Heart right ventricle (tissue), 16 donors: ENCODE results near the gene PARP6. TPM values are rescaled to one million over a fixed set of nuclear protein-coding genes. Genes with fewer than 3 reads are reported as not detected.

ENCODE experiments used
- ATAC-seq, 8 donors: fragments of 200-7000 bp; cut with Tn5 transposase; one replicate each; pipeline ENCODE4 v1.9.1; 2020; ENCODE audit warnings: mild to moderate bottlenecking in 8 of 8, moderate library complexity in 8 of 8, moderate number of reproducible peaks in 1 of 8
- DNase-seq, 2 donors: peaks; one replicate each; pipeline ENCODE4 v3.0.0-alpha.2; 2020
- H3K27ac ChIP-seq, 10 donors: fragments of 200-600 bp; sonication (generic) in 2 of 10; one replicate each; pipeline versions ENCODE4 v1.5.0 to v1.8.0; 2020 to 2022; ENCODE audit warnings: mild to moderate bottlenecking in 3 of 10
- H3K27me3 ChIP-seq, 7 donors: fragments of 200-600 bp; one replicate each; pipeline ENCODE4 v1.8.0; 2021 to 2022; ENCODE audit warnings: mild to moderate bottlenecking in 2 of 7
- H3K36me3 ChIP-seq, 9 donors: fragments of 200-600 bp; sonication (generic) in 1 of 9; one replicate each; pipeline versions ENCODE4 v1.5.0 to v1.8.0; 2020 to 2022; ENCODE audit warnings: mild to moderate bottlenecking in 2 of 9
- H3K4me1 ChIP-seq, 9 donors: fragments of 200-600 bp; sonication (generic) in 1 of 9; one replicate each; pipeline versions ENCODE4 v1.5.0 to v1.8.0; 2020 to 2022; ENCODE audit warnings: mild to moderate bottlenecking in 4 of 9
- H3K4me3 ChIP-seq, 10 donors: fragments of 200-600 bp; sonication (generic) in 2 of 10; one replicate each; pipeline versions ENCODE4 v1.5.0 to v1.8.0; 2020 to 2022; ENCODE audit warnings: mild to moderate bottlenecking in 7 of 10, moderate library complexity in 2 of 10
- H3K9me3 ChIP-seq, 11 donors: fragments of 200-600 bp in 10 of 11; sonication (generic) in 2 of 11; one replicate each; pipeline versions ENCODE4 v1.5.0 to v1.8.0; 2013 to 2022; ENCODE audit warnings: mild to moderate bottlenecking in 2 of 11, control low read depth in 1 of 11, moderate library complexity in 1 of 11
- WGBS, 2 donors: extraction: QIAGEN DNeasy Blood & Tissue Kit; methylation state at CpG; one replicate each; pipeline ENCODE4 v1.1.7; 2013; ENCODE audit warnings: inconsistent platforms in 1 of 2; 5-methylcytosine and 5-hydroxymethylcytosine counted together
- intact Hi-C, 10 donors: fragments of 100-400 bp; cut with DNase I; formaldehyde crosslinking; loops; one replicate each; pipeline versions ENCODE4 v1.11.1 to v1.14.2; 2022
- polyA plus RNA-seq, 2 donors: library from polyadenylated mRNA; stranded (reverse); fragments of 200-250 nt; gene quantifications; one replicate each; pipeline ENCODE4 v1.2.3, GENCODE V29; 2013
- total RNA-seq, 10 donors: library from RNA; stranded (reverse); fragmentation: NEBNext Ultra II Directional in 3 of 10; extraction: Animal tissue kit (Norgen Biotek cat#: 25700) in 3 of 10; gene quantifications; one replicate each; pipeline versions ENCODE4 v1.2.1 to v1.2.4, GENCODE V29; 2021 to 2023
- TF ChIP-seq, protein P1 (sequence below), 9 donors: fragments of 200-600 bp; sonication (generic) in 2 of 9; IDR thresholded peaks; one replicate each; pipeline versions ENCODE4 v1.5.0 to v1.8.0; 2021 to 2022; ENCODE audit warnings: antibody characterized with exemption in 9 of 9, mild to moderate bottlenecking in 5 of 9, moderate library complexity in 1 of 9
- donor health status: Arrhythmogenic right ventricular cardiomyopathy.
- donor health status: ischemic (EF 13 %, LVEDD 7.1; RV severe dilation, severe dysfunction).
- donor health status: healthy with polysubstance abuse.
- donor health status: DM: no; HTN: yes; CAD: no.
- donor health status: DM: no; HTN: no; CAD: no.
- donor health status: ischemic (EF 25% LVEDD 6.9; RV normal size, moderate dysfunction).
- donor health status: ischemic (EF 25% LVEDD 5.7; RV mildly dilated, moderate dysfunction).
- donor health status: healthy.
- donor health status: DM: yes; HTN: yes; CAD: no.
- donor health status: Ischemic cardiomyopathy.
- donor health status: ischemic (EF 35%, LVEDD 5.7; RV mildly dilated, moderate dysfunction).
- donor health status: nonischemic (EF 11% LVEDD 7.7; RV severe dilation, severe dysfunction).
- donor health status: DM: yes; HTN: yes; CAD: no.
- donor health status: PGD.
- donor health status: ischemic (EF 29% LVEDD 5.4; RV normal size, mild dysfunction).
- donor health status: nonischemic (EF 23%, LVEDD 6.1; RV moderate dilation, normal function).

PARP6 gene
- total and polyA plus RNA-seq, 12 donors, result 28.2 to 113 (median 37.6) TPM

GRCh38 chr15:72217216-72217615, 55.1 kb downstream of the PARP6 start:
- Histone ChIP-seq H3K27ac (no peak overlapping the region), H3K36me3 (peaks cover 0 to 100% (median 58%) of the 10 kb centered on the region in 9 donors), H3K9me3 (no peaks in the 10 kb centered on the region), H3K4me3 (no peak overlapping the region), H3K4me1 (peaks cover 11 to 53% (median 33%) of the 10 kb centered on the region in 9 donors), H3K27me3 (no peaks in the 10 kb centered on the region)
- WGBS, 2 donors, result 67 to 81% methylated on average over 4 of the region's 4 CpGs
- ATAC-seq (no peak), DNase-seq (no peak)
- TF ChIP-seq, protein P1, sequence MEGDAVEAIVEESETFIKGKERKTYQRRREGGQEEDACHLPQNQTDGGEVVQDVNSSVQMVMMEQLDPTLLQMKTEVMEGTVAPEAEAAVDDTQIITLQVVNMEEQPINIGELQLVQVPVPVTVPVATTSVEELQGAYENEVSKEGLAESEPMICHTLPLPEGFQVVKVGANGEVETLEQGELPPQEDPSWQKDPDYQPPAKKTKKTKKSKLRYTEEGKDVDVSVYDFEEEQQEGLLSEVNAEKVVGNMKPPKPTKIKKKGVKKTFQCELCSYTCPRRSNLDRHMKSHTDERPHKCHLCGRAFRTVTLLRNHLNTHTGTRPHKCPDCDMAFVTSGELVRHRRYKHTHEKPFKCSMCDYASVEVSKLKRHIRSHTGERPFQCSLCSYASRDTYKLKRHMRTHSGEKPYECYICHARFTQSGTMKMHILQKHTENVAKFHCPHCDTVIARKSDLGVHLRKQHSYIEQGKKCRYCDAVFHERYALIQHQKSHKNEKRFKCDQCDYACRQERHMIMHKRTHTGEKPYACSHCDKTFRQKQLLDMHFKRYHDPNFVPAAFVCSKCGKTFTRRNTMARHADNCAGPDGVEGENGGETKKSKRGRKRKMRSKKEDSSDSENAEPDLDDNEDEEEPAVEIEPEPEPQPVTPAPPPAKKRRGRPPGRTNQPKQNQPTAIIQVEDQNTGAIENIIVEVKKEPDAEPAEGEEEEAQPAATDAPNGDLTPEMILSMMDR (IDR thresholded peaks at IDR 0.05), result no peak
- intact Hi-C loops, result loop anchor here in 1 of 10 donors (10.0 kb wide), 1 partner anchor 48 kb away; no protein-coding TSS in a partner anchor

DNA sequence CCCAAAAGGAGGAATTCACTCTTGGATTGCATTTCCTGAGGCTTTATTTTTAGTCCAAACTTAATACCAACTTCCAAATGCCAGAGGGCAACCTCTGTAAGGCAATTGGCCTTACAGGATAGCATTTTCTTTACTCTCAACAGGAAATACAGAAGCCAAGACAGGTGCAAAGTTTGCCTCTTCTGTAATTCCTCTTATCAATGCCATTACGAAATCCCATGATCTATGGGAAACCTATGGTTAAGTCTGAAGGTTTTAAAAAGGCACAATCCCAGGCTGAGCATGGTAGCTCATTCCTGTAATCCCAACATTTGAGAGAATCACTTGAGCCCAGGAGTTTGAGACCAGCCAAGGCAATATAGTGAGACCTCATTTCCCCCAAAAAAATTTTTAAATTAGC, 56.3 kb downstream of the PARP6 start:
- ATAC-seq (no peak), DNase-seq (no peak)
- Histone ChIP-seq H3K36me3 (peaks cover 0 to 100% (median 69%) of the 10 kb centered on the region in 9 donors), H3K27me3 (no peaks in the 10 kb centered on the region), H3K27ac (no peak overlapping the region), H3K4me3 (no peak overlapping the region), H3K4me1 (peaks cover 3 to 41% (median 22%) of the 10 kb centered on the region in 9 donors), H3K9me3 (no peaks in the 10 kb centered on the region)
- WGBS, 2 donors, result 85 to 86% methylated on average over 1 of the region's 1 CpG
- intact Hi-C loops, result loop anchor here in 1 of 10 donors (10.0 kb wide), 1 partner anchor 49 kb away; no protein-coding TSS in a partner anchor
- TF ChIP-seq, protein P1 (IDR thresholded peaks at IDR 0.05), result no peak

DNA sequence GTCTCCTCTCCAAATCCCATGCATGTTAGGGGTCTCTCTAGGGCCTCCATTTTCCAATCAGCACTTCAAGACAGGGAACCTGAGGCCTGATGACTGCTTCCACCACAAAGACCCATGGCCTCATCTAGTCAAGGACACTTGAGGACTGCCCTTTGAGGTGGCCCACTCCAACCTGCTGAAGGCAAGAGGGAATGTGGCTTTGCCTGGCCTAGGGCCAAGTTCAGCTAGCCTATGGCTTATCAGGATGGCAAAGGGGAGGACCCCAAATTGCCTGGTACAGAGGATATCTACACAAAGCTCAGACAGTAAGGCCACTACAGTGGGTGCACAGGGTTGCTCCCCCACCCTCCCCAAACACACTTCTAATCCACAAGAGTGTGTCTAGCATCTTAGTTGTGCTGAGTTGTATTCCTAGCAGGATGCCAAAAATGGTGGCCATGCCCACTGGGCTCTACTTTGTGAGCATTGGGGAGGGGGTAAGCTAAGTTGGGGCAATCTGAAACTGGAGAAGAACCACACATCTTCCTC, 64.7 kb downstream of the PARP6 start:
- no peak overlapping the region for H3K4me3 ChIP-seq
- no peak for DNase-seq
- no peak overlapping the region for H3K27ac ChIP-seq
- H3K9me3 ChIP-seq, result no peaks in the 10 kb centered on the region
- no peak for ATAC-seq
- intact Hi-C loops, result loop anchor here in 2 of 10 donors (10.0 kb wide), 1 partner anchor 67 kb away; the partner anchor contains the start of gene PARP6 (in 2 of the 2)
- H3K36me3 ChIP-seq, result peaks cover 9 to 100% (median 93%) of the 10 kb centered on the region in 9 donors
- TF ChIP-seq, protein P1 (IDR thresholded peaks at IDR 0.05), result no peak
- H3K4me1 ChIP-seq, result peaks cover 9 to 28% (median 20%) of the 10 kb centered on the region in 9 donors
- no peaks in the 10 kb centered on the region for H3K27me3 ChIP-seq

DNA sequence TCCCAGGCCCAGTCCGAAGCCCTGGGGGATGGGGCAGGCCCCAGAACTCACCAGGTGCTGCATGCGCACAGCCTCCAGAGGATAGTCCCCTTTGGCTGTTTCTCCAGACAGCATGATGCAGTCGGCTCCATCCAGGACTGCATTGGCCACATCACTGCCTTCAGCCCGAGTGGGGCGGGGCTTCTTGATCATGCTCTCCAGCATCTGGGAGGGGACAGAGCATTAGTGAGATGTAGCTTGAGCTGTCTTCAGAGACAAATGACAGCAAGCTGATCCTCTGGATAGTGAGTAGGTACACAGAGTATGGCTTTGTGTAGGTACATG, 65.7 kb downstream of the PARP6 start:
- 87 to 90% methylated on average over 5 of the region's 5 CpGs for WGBS, 2 donors
- H3K9me3 ChIP-seq, result no peaks in the 10 kb centered on the region
- DNase-seq (no peak), ATAC-seq (no peak)
- no peaks in the 10 kb centered on the region for H3K27me3 ChIP-seq
- no peak overlapping the region for H3K4me3 ChIP-seq
- peaks cover 9 to 100% (median 94%) of the 10 kb centered on the region in 9 donors for H3K36me3 ChIP-seq
- intact Hi-C loops, result loop anchor here in 2 of 10 donors (10.0 kb wide), 1 partner anchor 68 kb away; the partner anchor contains the start of gene PARP6 (in 2 of the 2)
- H3K4me1 ChIP-seq, result peaks cover 10 to 35% (median 28%) of the 10 kb centered on the region in 9 donors
- TF ChIP-seq, protein P1 (IDR thresholded peaks at IDR 0.05), result no peak
- H3K27ac ChIP-seq, result no peak overlapping the region
